Mesenchymal stem cell (in vitro differentiated cells and primary cell): Measurements from ENCODE around the gene NTN5.

ENCODE experiments used
- DNase-seq: peaks from one replicate; pipeline ENCODE4 v3.0.0-alpha.2; 2013
- H2AFZ ChIP-seq: one replicate; pipeline ENCODE4 v1.6.1; 2013; ENCODE audit warnings: low read depth, mild to moderate bottlenecking, control low read depth, inconsistent platforms, low read length, moderate library complexity
- H2AK5ac ChIP-seq: 2 replicates; pipeline ENCODE4 v1.6.1; 2013; ENCODE audit warnings: low read length, moderate library complexity, mild to moderate bottlenecking, inconsistent platforms; ENCODE audit not compliant: severe bottlenecking
- H2BK120ac ChIP-seq: one replicate; pipeline ENCODE4 v1.6.1; 2013; ENCODE audit warnings: low read depth, mild to moderate bottlenecking, inconsistent platforms, low read length, moderate library complexity
- H2BK12ac ChIP-seq, 2 experiments: one replicate each; pipeline ENCODE4 v1.6.1; 2013; ENCODE audit warnings: inconsistent platforms in 2 of 2, low read length in 2 of 2, mild to moderate bottlenecking in 2 of 2, moderate library complexity in 2 of 2, control low read depth in 1 of 2
- H2BK15ac ChIP-seq: one replicate; pipeline ENCODE4 v1.6.1; 2013; ENCODE audit warnings: mild to moderate bottlenecking, low read depth, inconsistent platforms; ENCODE audit not compliant: poor library complexity, severe bottlenecking
- H2BK5ac ChIP-seq: 2 replicates; pipeline ENCODE4 v1.6.1; 2013; ENCODE audit warnings: low read depth, mild to moderate bottlenecking, low read length, control low read depth, inconsistent platforms; ENCODE audit not compliant: poor library complexity, severe bottlenecking
- H3K14ac ChIP-seq, 2 experiments: one replicate each; pipeline ENCODE4 v1.6.1; 2013; ENCODE audit warnings: inconsistent platforms in 2 of 2, low read length in 2 of 2, control low read depth in 1 of 2, mild to moderate bottlenecking in 1 of 2, moderate library complexity in 1 of 2
- H3K18ac ChIP-seq, 2 experiments: one replicate each; pipeline ENCODE4 v1.6.1; 2013; ENCODE audit warnings: inconsistent platforms in 2 of 2, low read length in 2 of 2, control low read depth in 1 of 2, low read depth in 1 of 2, mild to moderate bottlenecking in 1 of 2
- H3K23ac ChIP-seq, 2 experiments: one replicate each; pipeline ENCODE4 v1.6.1; 2013; ENCODE audit warnings: inconsistent platforms in 2 of 2, low read length in 2 of 2, mild to moderate bottlenecking in 2 of 2, moderate library complexity in 2 of 2, control low read depth in 1 of 2
- H3K27ac ChIP-seq: 2 replicates; pipeline ENCODE4 v1.5.1; 2013; ENCODE audit warnings: mild to moderate bottlenecking, moderate library complexity, low read length, control low read depth, inconsistent platforms; ENCODE audit not compliant: poor library complexity, severe bottlenecking
- H3K27me3 ChIP-seq, 2 experiments: 2 replicates each; pipeline versions ENCODE4 v1.6.1 to v1.7.0; 2013; ENCODE audit warnings: low read length in 2 of 2, mild to moderate bottlenecking in 2 of 2, moderate library complexity in 2 of 2, control low read depth in 1 of 2, inconsistent platforms in 1 of 2; ENCODE audit not compliant: control insufficient read depth in 1 of 2, insufficient read depth in 1 of 2
- H3K36me3 ChIP-seq, 2 experiments: 2 replicates each; pipeline versions ENCODE4 v1.6.1 to v1.7.0; 2013; ENCODE audit warnings: low read length in 2 of 2, control low read depth in 1 of 2, inconsistent platforms in 1 of 2, low read depth in 1 of 2, mild to moderate bottlenecking in 1 of 2; ENCODE audit not compliant: insufficient read depth in 2 of 2, control insufficient read depth in 1 of 2
- H3K4ac ChIP-seq, 2 experiments: one replicate each; pipeline ENCODE4 v1.6.1; 2013; ENCODE audit warnings: inconsistent platforms in 2 of 2, low read length in 2 of 2, mild to moderate bottlenecking in 2 of 2, moderate library complexity in 2 of 2, control low read depth in 1 of 2, low read depth in 1 of 2
- H3K4me1 ChIP-seq: 2 replicates; pipeline ENCODE4 v1.6.1; 2013; ENCODE audit warnings: low read depth, low read length, control low read depth; ENCODE audit not compliant: control insufficient read depth, insufficient read depth
- H3K4me2 ChIP-seq: 2 replicates; pipeline ENCODE4 v1.6.1; 2013; ENCODE audit warnings: low read length, mild to moderate bottlenecking, inconsistent platforms; ENCODE audit not compliant: poor library complexity, severe bottlenecking
- H3K4me3 ChIP-seq, 2 experiments: 2 replicates each; pipeline versions ENCODE4 v1.5.1 to v1.7.0; 2013; ENCODE audit warnings: low read length in 2 of 2, mild to moderate bottlenecking in 2 of 2, control low read depth in 1 of 2, low read depth in 1 of 2; ENCODE audit not compliant: insufficient read depth in 1 of 2
- H3K79me1 ChIP-seq: replicated peaks from 2 replicates; pipeline ENCODE4 v1.6.1; 2013; ENCODE audit warnings: mild to moderate bottlenecking, control low read depth, low read length, inconsistent platforms; ENCODE audit not compliant: poor library complexity, severe bottlenecking
- H3K9ac ChIP-seq: 2 replicates; pipeline ENCODE4 v1.7.0; 2013; ENCODE audit warnings: mild to moderate bottlenecking, low read length, moderate library complexity
- H3K9me3 ChIP-seq: 2 replicates; pipeline ENCODE4 v1.7.0; 2013; ENCODE audit warnings: mild to moderate bottlenecking, low read length; ENCODE audit not compliant: control insufficient read depth
- H4K8ac ChIP-seq: one replicate; pipeline ENCODE4 v1.6.1; 2013; ENCODE audit warnings: inconsistent platforms, mild to moderate bottlenecking, low read length, moderate library complexity
- H4K91ac ChIP-seq: one replicate; pipeline ENCODE4 v1.6.1; 2013; ENCODE audit warnings: mild to moderate bottlenecking, low read length, inconsistent platforms
- WGBS: methylation state at CpG from one replicate; pipeline ENCODE4 v1.1.7; 2013; ENCODE audit warnings: mixed read lengths; 5-methylcytosine and 5-hydroxymethylcytosine counted together

The NTN5 gene

GRCh38 chr19:48665786-48666185 is 7.0 kb downstream of the NTN5 start:
- no peak overlapping the region for H3K14ac ChIP-seq
- no peak for DNase-seq
- H4K91ac ChIP-seq: no peak overlapping the region
- no peak overlapping the region for H3K4me3 ChIP-seq
- H4K8ac ChIP-seq: no peak overlapping the region
- H3K18ac ChIP-seq: no peak overlapping the region
- no peak overlapping the region for H3K27ac ChIP-seq
- H2AFZ ChIP-seq: no peak overlapping the region
- H2BK12ac ChIP-seq: no peak overlapping the region
- H2BK120ac ChIP-seq: no peak overlapping the region
- no peak overlapping the region for H3K23ac ChIP-seq
- WGBS: 91% methylated on average over 6 of the region's 6 CpGs
- no peak overlapping the region for H2BK15ac ChIP-seq
- H3K27me3 ChIP-seq: peaks cover 0 to 10% of the 10 kb centered on the region in 2 experiments
- peaks cover 5% of the 10 kb centered on the region for H3K4me1 ChIP-seq
- H3K4ac ChIP-seq: no peak overlapping the region
- no peaks in the 10 kb centered on the region for H3K79me1 ChIP-seq
- H3K36me3 ChIP-seq: no peaks in the 10 kb centered on the region
- no peak overlapping the region for H2BK5ac ChIP-seq
- no peak overlapping the region for H3K4me2 ChIP-seq
- no peak overlapping the region for H3K9ac ChIP-seq
- no peak overlapping the region for H2AK5ac ChIP-seq
- H3K9me3 ChIP-seq: no peaks in the 10 kb centered on the region

DNA sequence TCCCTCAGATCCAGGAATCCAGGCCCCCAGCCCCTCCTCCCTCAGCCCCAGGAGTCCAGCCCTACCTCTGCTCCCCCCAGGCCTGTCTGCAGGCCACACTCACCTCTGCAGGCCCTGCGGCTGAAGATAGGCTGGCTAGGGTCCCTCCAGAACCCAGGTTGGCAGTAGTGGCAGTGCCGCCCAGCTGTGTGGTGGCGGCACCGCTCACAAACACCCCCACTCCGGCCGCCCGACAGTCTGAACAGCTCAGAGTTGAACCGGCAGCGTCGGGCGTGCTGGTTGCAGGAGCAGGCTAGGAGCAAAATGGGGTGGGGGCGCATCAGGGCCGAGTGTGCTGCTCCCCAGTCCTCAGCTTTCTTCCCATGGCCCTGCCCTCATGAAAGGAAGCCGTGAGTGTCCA is 8.3 kb downstream of the NTN5 start:
- H3K9me3 ChIP-seq: no peaks in the 10 kb centered on the region
- H2AK5ac ChIP-seq: no peak overlapping the region
- H3K14ac ChIP-seq: no peak overlapping the region
- H3K27ac ChIP-seq: no peak overlapping the region
- no peak overlapping the region for H3K23ac ChIP-seq
- DNase-seq: no peak
- H2AFZ ChIP-seq: no peak overlapping the region
- H3K4ac ChIP-seq: no peak overlapping the region
- no peak overlapping the region for H2BK12ac ChIP-seq
- peak overlapping the region in 1 of 2 experiments; percentile 7 for H3K4me3 ChIP-seq
- H4K91ac ChIP-seq: no peak overlapping the region
- H3K36me3 ChIP-seq: no peaks in the 10 kb centered on the region
- no peak overlapping the region for H4K8ac ChIP-seq
- no peak overlapping the region for H2BK120ac ChIP-seq
- peaks cover 0 to 10% of the 10 kb centered on the region in 2 experiments for H3K27me3 ChIP-seq
- H2BK15ac ChIP-seq: no peak overlapping the region
- peaks cover 7% of the 10 kb centered on the region for H3K4me1 ChIP-seq
- 91% methylated on average over 14 of the region's 14 CpGs for WGBS
- no peak overlapping the region for H3K4me2 ChIP-seq
- H3K79me1 ChIP-seq: no peaks in the 10 kb centered on the region
- no peak overlapping the region for H3K18ac ChIP-seq
- no peak overlapping the region for H2BK5ac ChIP-seq
- no peak overlapping the region for H3K9ac ChIP-seq

DNA sequence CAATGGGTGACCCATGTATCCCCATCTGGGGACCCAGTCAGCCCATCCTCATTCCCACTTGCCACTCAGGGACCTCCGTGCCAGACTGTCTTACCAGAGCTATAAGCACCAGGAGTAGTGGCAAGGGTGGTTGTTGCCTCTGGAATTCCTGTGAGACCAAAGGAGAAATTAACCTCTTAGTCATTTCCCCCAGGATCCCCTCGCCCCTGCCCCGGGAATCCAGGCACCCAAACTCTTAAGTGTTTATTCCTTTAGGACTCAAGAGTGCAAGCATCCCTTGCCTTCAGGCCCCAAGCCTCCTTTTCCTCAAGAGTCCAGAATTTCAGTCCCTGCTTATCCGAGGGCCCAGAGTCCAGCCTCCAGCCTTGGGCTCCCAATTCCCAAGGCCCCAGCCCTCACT is 9.2 kb downstream of the NTN5 start:
- no peak overlapping the region for H3K9ac ChIP-seq
- H3K18ac ChIP-seq: no peak overlapping the region
- H2AK5ac ChIP-seq: no peak overlapping the region
- no peaks in the 10 kb centered on the region for H3K36me3 ChIP-seq
- H3K27me3 ChIP-seq: peaks cover 0 to 10% of the 10 kb centered on the region in 2 experiments
- H3K4me2 ChIP-seq: no peak overlapping the region
- no peak overlapping the region for H3K27ac ChIP-seq
- H2BK5ac ChIP-seq: no peak overlapping the region
- no peak overlapping the region for H4K8ac ChIP-seq
- H3K9me3 ChIP-seq: no peaks in the 10 kb centered on the region
- no peak overlapping the region for H3K4me3 ChIP-seq
- H3K4me1 ChIP-seq: peaks cover 7% of the 10 kb centered on the region
- H2BK15ac ChIP-seq: no peak overlapping the region
- H2AFZ ChIP-seq: no peak overlapping the region
- no peak overlapping the region for H3K14ac ChIP-seq
- no peak overlapping the region for H2BK120ac ChIP-seq
- no peaks in the 10 kb centered on the region for H3K79me1 ChIP-seq
- H3K4ac ChIP-seq: no peak overlapping the region
- no peak for DNase-seq
- H4K91ac ChIP-seq: peak overlapping the region; percentile 6
- no peak overlapping the region for H2BK12ac ChIP-seq
- H3K23ac ChIP-seq: peak overlapping the region in 1 of 2 experiments; percentile 11
- WGBS: 67% methylated on average over 4 of the region's 4 CpGs

DNA sequence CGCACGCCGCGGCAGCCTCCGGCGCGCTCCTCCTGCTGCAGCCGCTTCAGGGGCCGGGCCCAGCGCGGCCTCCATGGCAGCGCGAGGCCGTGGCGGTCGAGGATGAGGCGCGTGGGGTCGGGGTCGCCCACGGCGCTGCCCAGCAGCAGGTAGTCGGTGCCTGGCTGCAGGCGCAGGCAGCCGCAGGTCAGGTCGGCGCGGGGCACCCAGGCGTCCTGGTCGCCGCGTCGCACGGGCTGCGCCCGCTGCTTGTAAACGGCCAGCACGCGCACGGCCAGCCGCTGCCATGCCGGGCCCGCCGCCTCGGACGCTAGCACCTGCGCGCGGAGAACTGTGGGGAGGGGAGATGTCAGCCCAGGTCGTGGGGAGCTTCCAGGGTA is 11.1 kb downstream of the NTN5 start:
- H3K4me2 ChIP-seq: no peak overlapping the region
- WGBS: 97% methylated on average over 50 of the region's 50 CpGs
- H3K18ac ChIP-seq: no peak overlapping the region
- no peaks in the 10 kb centered on the region for H3K36me3 ChIP-seq
- H3K9me3 ChIP-seq: no peaks in the 10 kb centered on the region
- H2BK5ac ChIP-seq: no peak overlapping the region
- H3K14ac ChIP-seq: no peak overlapping the region
- no peak for DNase-seq
- no peak overlapping the region for H3K23ac ChIP-seq
- no peak overlapping the region for H3K4me3 ChIP-seq
- no peak overlapping the region for H2AK5ac ChIP-seq
- H3K4ac ChIP-seq: no peak overlapping the region
- H2BK15ac ChIP-seq: peak overlapping the region; percentile 1
- peaks cover 12% of the 10 kb centered on the region for H3K4me1 ChIP-seq
- H3K27me3 ChIP-seq: peaks cover 0 to 5% of the 10 kb centered on the region in 2 experiments
- H3K79me1 ChIP-seq: no peaks in the 10 kb centered on the region
- no peak overlapping the region for H2AFZ ChIP-seq
- H3K27ac ChIP-seq: no peak overlapping the region
- peak overlapping the region; percentile 29 for H4K91ac ChIP-seq
- H2BK120ac ChIP-seq: no peak overlapping the region
- H2BK12ac ChIP-seq: no peak overlapping the region
- peak overlapping the region; percentile 47 for H4K8ac ChIP-seq
- H3K9ac ChIP-seq: no peak overlapping the region
